GM06990 (cell line): ENCODE data around the gene MYRFL.
"Not testable (repeated sequence)": the region's sequence is repeated elsewhere in the genome, so short reads cannot be mapped to it uniquely, and the experiment has no call there.

Experiments used
- DNase-seq: peaks from one replicate; pipeline ENCODE4 v3.0.0-alpha.2; 2011; ENCODE audit not compliant: insufficient read length; ENCODE audit errors: extremely low read depth
- H3K27me3 ChIP-seq: replicated peaks from 2 replicates; pipeline ENCODE4 v1.6.0; 2011; ENCODE audit warnings: low read length; ENCODE audit not compliant: control insufficient read depth, insufficient read depth
- H3K36me3 ChIP-seq: 2 replicates; pipeline ENCODE4 v1.5.1; 2011; ENCODE audit warnings: low read length; ENCODE audit not compliant: control insufficient read depth, insufficient read depth
- H3K4me3 ChIP-seq: replicated peaks from 2 replicates; pipeline ENCODE4 v1.5.1; 2011; ENCODE audit warnings: low read depth, mild to moderate bottlenecking, control low read depth, low read length
- TF ChIP-seq, protein P1 (sequence below): IDR thresholded peaks from 2 replicates; pipeline ENCODE4 v1.5.1; 2011; ENCODE audit warnings: low read length, control low read depth, mild to moderate bottlenecking, inconsistent platforms; ENCODE audit not compliant: insufficient read depth, poor library complexity, severe bottlenecking

The MYRFL gene

DNA sequence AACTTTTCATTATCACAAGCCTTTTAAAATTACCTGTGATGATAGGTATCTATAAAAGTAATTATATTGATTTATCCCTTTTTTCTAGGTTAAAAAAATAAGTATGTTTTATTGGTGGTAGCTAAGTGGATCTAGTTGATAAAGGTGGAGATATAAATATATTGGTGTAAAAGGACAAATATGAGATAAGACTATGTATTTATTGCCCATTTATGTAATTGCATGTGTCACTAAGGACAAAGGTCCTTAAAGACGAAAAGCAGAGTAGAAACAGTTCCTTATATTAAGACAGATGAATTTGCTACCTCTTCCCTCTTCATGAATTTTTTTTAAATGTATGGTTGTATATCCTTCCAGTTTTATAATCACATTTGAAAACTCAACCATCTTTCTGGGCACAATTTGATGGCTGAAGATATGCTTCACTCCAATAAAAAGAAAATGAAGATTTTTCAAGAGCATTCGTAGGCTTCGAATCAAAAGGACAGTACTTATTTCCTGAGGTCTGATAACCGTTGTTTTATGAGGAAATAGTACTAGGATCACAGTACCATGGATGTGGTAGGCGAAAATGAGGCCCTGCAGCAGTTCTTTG lies at the start of gene MYRFL:
MYRFL (plus strand) TSS at position 262 of the 595 bp plus-strand sequence; CDS start at position 553, 291 bp downstream.
- Histone ChIP-seq H3K36me3 (no peaks in the 10 kb centered on the region), H3K27me3 (no peaks in the 10 kb centered on the region), H3K4me3 (no peak within 1 kb of the TSS)
- TF ChIP-seq, protein P1, sequence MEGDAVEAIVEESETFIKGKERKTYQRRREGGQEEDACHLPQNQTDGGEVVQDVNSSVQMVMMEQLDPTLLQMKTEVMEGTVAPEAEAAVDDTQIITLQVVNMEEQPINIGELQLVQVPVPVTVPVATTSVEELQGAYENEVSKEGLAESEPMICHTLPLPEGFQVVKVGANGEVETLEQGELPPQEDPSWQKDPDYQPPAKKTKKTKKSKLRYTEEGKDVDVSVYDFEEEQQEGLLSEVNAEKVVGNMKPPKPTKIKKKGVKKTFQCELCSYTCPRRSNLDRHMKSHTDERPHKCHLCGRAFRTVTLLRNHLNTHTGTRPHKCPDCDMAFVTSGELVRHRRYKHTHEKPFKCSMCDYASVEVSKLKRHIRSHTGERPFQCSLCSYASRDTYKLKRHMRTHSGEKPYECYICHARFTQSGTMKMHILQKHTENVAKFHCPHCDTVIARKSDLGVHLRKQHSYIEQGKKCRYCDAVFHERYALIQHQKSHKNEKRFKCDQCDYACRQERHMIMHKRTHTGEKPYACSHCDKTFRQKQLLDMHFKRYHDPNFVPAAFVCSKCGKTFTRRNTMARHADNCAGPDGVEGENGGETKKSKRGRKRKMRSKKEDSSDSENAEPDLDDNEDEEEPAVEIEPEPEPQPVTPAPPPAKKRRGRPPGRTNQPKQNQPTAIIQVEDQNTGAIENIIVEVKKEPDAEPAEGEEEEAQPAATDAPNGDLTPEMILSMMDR = no peak
- DNase-seq = no peak

DNA sequence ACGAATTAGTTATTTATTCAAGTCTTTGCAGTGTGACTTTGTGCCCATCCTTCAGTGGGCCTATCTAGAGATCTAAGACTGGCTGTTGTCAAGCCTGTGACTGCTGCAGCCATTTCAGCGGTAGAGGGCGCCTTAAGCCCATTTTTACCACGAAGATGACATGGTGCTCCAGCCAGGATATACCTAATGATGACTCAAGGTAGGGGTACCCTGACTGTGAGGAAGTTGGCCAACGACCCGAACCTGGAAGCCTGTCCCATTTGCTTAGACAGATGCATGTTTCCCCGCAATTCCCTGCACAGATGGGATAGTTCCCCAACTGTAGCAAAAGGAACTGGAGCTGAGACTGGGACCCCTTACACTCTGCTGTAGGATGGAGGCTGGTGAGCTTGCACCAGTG lies 45.1 kb upstream of the MYRFL start:
- Histone ChIP-seq H3K27me3 (no peaks in the 10 kb centered on the region), H3K36me3 (no peaks in the 10 kb centered on the region), H3K4me3 (no peak overlapping the region)
- TF ChIP-seq, protein P1 = peak; percentile 28
- no peak for DNase-seq

DNA sequence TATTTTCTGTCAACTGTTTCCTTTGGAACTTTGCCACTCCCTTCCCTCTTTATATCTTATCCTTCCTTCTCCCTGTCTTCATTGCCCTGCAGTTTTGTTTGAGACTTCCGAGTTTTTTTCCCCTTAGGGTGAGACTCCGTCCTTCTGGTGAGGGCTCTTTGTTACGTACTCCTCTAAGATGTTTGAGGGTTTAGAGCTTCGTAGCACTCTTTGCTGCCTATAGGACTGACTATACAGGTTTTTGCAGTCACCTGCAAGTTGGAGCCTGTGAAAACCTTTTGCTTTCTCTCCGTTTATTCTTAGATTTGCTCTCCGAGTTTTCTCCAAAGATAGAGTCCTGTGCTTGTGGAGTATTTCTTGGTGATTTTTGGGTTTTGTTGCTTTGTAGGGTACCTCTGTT lies 41.7 kb upstream of the MYRFL start:
- TF ChIP-seq, protein P1 = no peak
- no peaks in the 10 kb centered on the region for H3K27me3 ChIP-seq

DNA sequence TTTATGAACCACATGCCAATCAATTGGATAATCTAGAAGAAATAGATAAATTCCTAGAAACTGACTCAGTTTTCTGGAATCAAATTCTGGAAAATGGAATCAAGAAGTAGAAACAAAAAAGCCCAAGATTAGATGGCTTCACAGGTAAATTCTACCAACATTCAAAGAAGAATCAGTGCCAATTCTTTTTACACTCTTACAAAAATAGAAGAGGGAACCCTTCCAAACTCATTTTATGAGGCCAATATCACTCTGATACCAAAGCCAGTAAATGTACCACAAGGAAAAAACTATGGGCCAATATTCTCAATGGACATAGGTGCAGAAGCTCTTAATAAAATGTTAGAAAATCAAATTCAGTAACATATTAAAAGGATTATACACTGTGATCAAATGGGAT lies 35.7 kb upstream of the MYRFL start:
- no peaks in the 10 kb centered on the region for H3K27me3 ChIP-seq
- TF ChIP-seq, protein P1 = no peak
- H3K4me3 ChIP-seq = no peak overlapping the region
- no peaks in the 10 kb centered on the region; the same call in 1 of the 2 replicates for H3K36me3 ChIP-seq
- no peak for DNase-seq

More for the DNA sequence above, 41.7 kb upstream of the MYRFL start:
- H3K36me3 ChIP-seq = no peaks in the 10 kb centered on the region
- no peak for DNase-seq
- no peak overlapping the region for H3K4me3 ChIP-seq

DNA sequence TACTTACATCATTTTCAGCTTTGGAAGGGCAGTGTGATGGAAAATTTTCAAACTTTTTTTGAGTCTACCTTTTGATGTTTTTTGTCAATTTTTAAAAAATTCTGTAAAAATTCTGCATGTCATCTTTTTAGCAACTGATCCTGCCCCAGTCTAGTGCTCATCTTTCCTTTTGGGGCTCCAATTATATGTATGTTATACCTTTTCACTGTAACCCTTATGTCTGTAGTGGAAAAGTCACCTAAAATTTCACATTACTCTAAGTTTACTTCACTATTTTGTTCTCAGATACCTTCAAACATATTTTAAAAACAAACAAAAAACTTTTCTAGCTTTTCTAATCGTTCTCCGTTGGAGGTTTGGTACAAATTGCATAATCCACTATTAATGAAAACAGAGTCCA lies 32.5 kb upstream of the MYRFL start:
- TF ChIP-seq, protein P1 = no peak
- DNase-seq = no peak
- no peaks in the 10 kb centered on the region; the same call in none of the 2 replicates for H3K36me3 ChIP-seq
- H3K27me3 ChIP-seq = no peaks in the 10 kb centered on the region
- no peak overlapping the region for H3K4me3 ChIP-seq

DNA sequence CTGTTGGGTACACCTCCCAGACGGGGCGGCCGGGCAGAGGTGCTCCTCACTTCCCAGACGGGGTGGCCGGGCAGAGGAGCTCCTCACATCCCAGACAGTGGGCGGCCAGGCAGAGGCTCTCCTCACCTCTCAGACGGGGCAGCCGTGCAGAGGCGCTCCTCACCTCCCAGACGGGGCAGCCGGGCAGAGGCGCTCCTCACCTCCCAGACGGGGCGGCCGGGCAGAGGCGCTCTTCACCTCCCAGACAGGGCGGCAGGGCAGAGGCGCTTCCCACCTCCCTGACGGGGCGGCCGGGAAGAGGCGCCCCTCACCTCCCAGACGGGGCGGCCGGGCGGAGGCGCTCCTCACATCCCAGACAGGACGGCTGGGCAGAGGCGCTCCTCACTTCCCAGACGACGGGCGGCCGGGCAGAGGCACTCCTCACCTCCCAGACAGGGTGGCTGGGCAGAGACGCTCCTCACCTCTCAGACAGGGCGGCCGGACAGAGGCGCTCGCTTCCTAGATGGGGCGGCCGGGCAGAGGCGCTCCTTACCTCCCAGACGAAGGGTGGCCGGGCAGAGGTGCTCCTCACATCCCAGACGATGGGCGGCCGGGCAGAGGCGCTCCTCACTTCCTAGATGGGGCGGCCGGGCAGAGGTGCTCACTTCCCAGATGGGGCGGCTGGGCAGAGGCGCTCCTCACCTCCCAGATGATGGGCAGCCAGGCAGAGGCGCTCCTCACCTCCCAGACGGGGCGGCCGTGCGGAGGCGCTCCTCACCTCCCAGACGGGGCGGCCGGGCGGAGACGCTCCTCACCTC lies 17.7 kb upstream of the MYRFL start:
- not testable (repeated sequence) for H3K4me3 ChIP-seq, H3K27me3 ChIP-seq, DNase-seq, H3K36me3 ChIP-seq
